Endothelial cell of umbilical vein (primary cell): ENCODE data around the gene PRRC2A. TPM values are rescaled to one million over a fixed set of nuclear protein-coding genes. Genes with fewer than 3 reads are reported as not detected.

ENCODE experiments used
- BruUV-seq: library from RNA; stranded (reverse); fragments of 400-500 nt; replicated peaks from 2 replicates; lab custom pipeline; 2021; lab: Mats Ljungman, UMichigan
- CTCF ChIA-PET: fragments of 300-600, 350-600 bp; sonication (Branson Sonifier 250); formaldehyde crosslinking; loops from one replicate; lab custom pipeline; 2021; ENCODE audit warnings: antibody characterized with exemption, inconsistent platforms; lab: Charles Lee
- POLR2A ChIA-PET: fragments of 300-600, 350-600 bp; sonication (Branson Sonifier 250); formaldehyde crosslinking; loops from one replicate; lab custom pipeline; 2021; ENCODE audit warnings: antibody characterized with exemption, inconsistent platforms; lab: Charles Lee
- DNase-seq: peaks from one replicate; pipeline ENCODE4 v3.0.0-alpha.2; 2011; ENCODE audit warnings: low read depth, low spot score
- FAIRE-seq: peaks from 2 replicates; lab custom pipeline; 2011; peaks lifted over from hg19 to GRCh38; lab: Jason Lieb, UNC
- H2AFZ ChIP-seq: 2 replicates; pipeline ENCODE4 v1.6.0; 2012; ENCODE audit warnings: low read depth, low read length, control low read depth, inconsistent platforms
- H3K27ac ChIP-seq: 2 replicates; pipeline ENCODE4 v1.5.1; 2011; ENCODE audit warnings: low read depth, mild to moderate bottlenecking, control low read depth, low read length, moderate library complexity; ENCODE audit not compliant: insufficient read depth
- H3K27me3 ChIP-seq, 2 experiments: 2 replicates each; pipeline versions ENCODE4 v1.6.0 to v1.6.1; 2011; ENCODE audit warnings: low read length in 2 of 2, mixed read lengths in 1 of 2; ENCODE audit not compliant: control insufficient read depth in 2 of 2, insufficient read depth in 2 of 2
- H3K36me3 ChIP-seq, 2 experiments: 2 replicates in 1 of 2; 3 replicates in 1 of 2; pipeline ENCODE4 v1.5.1; 2011; ENCODE audit warnings: low read length in 2 of 2, mild to moderate bottlenecking in 1 of 2, moderate library complexity in 1 of 2; ENCODE audit not compliant: control insufficient read depth in 2 of 2, insufficient read depth in 2 of 2; ENCODE audit errors: extremely low read depth in 1 of 2
- H3K4me1 ChIP-seq: 3 replicates; pipeline ENCODE4 v1.5.1; 2011; ENCODE audit warnings: mild to moderate bottlenecking, low read length; ENCODE audit not compliant: control insufficient read depth, insufficient read depth; ENCODE audit errors: extremely low read depth
- H3K4me2 ChIP-seq: 2 replicates; pipeline ENCODE4 v1.6.1; 2011; ENCODE audit warnings: low read length, control low read depth, mixed read lengths; ENCODE audit not compliant: insufficient read depth
- H3K4me3 ChIP-seq, 3 experiments: fragments of 200-600 bp in 1 of 3; sonication (generic), shearing (Covaris generic) in 1 of 3; replicated peaks in 1 of 3; 2 replicates each; pipeline ENCODE4 v1.5.1; 2011 to 2016; ENCODE audit warnings: control low read depth in 3 of 3, low read length in 3 of 3, mild to moderate bottlenecking in 2 of 3, inconsistent platforms in 1 of 3, low read depth in 1 of 3, moderate library complexity in 1 of 3; ENCODE audit not compliant: insufficient read depth in 1 of 3
- H3K79me2 ChIP-seq: 2 replicates; pipeline ENCODE4 v1.6.0; 2012; ENCODE audit warnings: low read length, inconsistent platforms; ENCODE audit not compliant: control insufficient read depth, insufficient read depth
- H3K9ac ChIP-seq: replicated peaks from 2 replicates; pipeline ENCODE3; 2011; ENCODE audit warnings: low read length, control low read depth; ENCODE audit not compliant: insufficient read depth; ENCODE audit errors: extremely low read depth
- H3K9me1 ChIP-seq: replicated peaks from 3 replicates; pipeline ENCODE4 v1.6.0; 2011; ENCODE audit warnings: mild to moderate bottlenecking, low read length; ENCODE audit not compliant: control insufficient read depth, insufficient read depth; ENCODE audit errors: extremely low read depth
- H3K9me3 ChIP-seq: replicated peaks from 2 replicates; pipeline ENCODE4 v1.5.1; 2012; ENCODE audit warnings: low read length, inconsistent platforms; ENCODE audit not compliant: control insufficient read depth, insufficient read depth
- H4K20me1 ChIP-seq: replicated peaks from 2 replicates; pipeline ENCODE3; 2011; ENCODE audit warnings: mild to moderate bottlenecking, low read length; ENCODE audit not compliant: control insufficient read depth, insufficient read depth; ENCODE audit errors: extremely low read depth
- CTCF ChIP-seq, 2 donors: IDR thresholded peaks; 1 replicate in 1 of 2; 2 replicates in 1 of 2; pipeline ENCODE4 v1.5.1; 2011; ENCODE audit warnings: low read length in 2 of 2, mild to moderate bottlenecking in 2 of 2, moderate library complexity in 2 of 2, control low read depth in 1 of 2, inconsistent platforms in 1 of 2, low read depth in 1 of 2; ENCODE audit not compliant: insufficient read depth in 1 of 2; ENCODE audit errors: extremely low read depth in 1 of 2
- EZH2 ChIP-seq: IDR thresholded peaks from 2 replicates; pipeline ENCODE4 v1.6.1; 2012; ENCODE audit warnings: borderline replicate concordance, low read depth, mild to moderate bottlenecking, moderate library complexity, low read length, inconsistent platforms; ENCODE audit not compliant: severe bottlenecking
- FOS ChIP-seq: IDR thresholded peaks from 2 replicates; pipeline ENCODE4 v1.6.1; 2011; ENCODE audit warnings: mild to moderate bottlenecking, low read length, moderate library complexity, borderline replicate concordance; ENCODE audit not compliant: insufficient read depth
- GATA2 ChIP-seq: IDR thresholded peaks from 2 replicates; pipeline ENCODE4 v1.7.0; 2011; ENCODE audit warnings: low read depth, mild to moderate bottlenecking, moderate library complexity, mixed read lengths, low read length; ENCODE audit not compliant: insufficient read length, insufficient read depth
- JUN ChIP-seq: IDR thresholded peaks from 2 replicates; pipeline ENCODE4 v1.6.1; 2011; ENCODE audit warnings: borderline replicate concordance, low read depth; ENCODE audit not compliant: insufficient read length, insufficient read depth
- MAX ChIP-seq: IDR thresholded peaks from 2 replicates; pipeline ENCODE4 v1.6.1; 2011; ENCODE audit not compliant: insufficient read depth, insufficient read length
- MYC ChIP-seq: IDR thresholded peaks from one replicate; pipeline ENCODE4 v1.6.1; 2011; ENCODE audit warnings: mild to moderate bottlenecking, low read depth, low read length
- POLR2A ChIP-seq: IDR thresholded peaks from 2 replicates; pipeline ENCODE4 v1.6.1; 2012; ENCODE audit warnings: low read depth, mild to moderate bottlenecking, control low read depth, low read length
- POLR2AphosphoS5 ChIP-seq: IDR thresholded peaks from 2 replicates; pipeline ENCODE4 v1.6.1; 2012; ENCODE audit warnings: low read depth, mild to moderate bottlenecking, control low read depth, low read length, moderate library complexity; ENCODE audit not compliant: insufficient read depth
- dilution Hi-C: fragments of 300-500 bp; cut with MboI; formaldehyde crosslinking; loops from one replicate; pipeline ENCODE4 v1.15.0; 2019; ENCODE audit warnings: low sequenced_read_pairs; ENCODE audit not compliant: extremely low pct_ligation_motif_present
- intact Hi-C: fragments of 100-400 bp; cut with micrococcal nuclease; formaldehyde crosslinking; loops from one replicate; pipeline ENCODE4 v1.10.0; 2022
- polyA plus RNA-seq, 4 experiments: library from polyadenylated mRNA; depleted of rRNA in 3 of 4; stranded (reverse) in 3 of 4; unstranded in 1 of 4; fragments of >200 nt; gene quantifications; 2 replicates each; pipeline versions ENCODE4 v1.2.1 to v1.2.3, GENCODE V29; 2011 to 2012; ENCODE audit warnings: missing spikeins in 1 of 4
- total RNA-seq: library from RNA; stranded (reverse); gene quantifications from 2 replicates; pipeline ENCODE4 v1.2.3, GENCODE V29; 2021

PRRC2A gene
- total and polyA plus RNA-seq, 2 donors (not counting 3 experiments of a cell fraction or from before 2014, with no cell fraction given): 88.4 to 229 TPM

- dilution Hi-C loops: no loop called here
Observed at GRCh38 chr6:31655349-31656237, 35.1 kb downstream of the PRRC2A start, which contains the start of gene APOM. TSS of gene APOM (plus strand) at chr6:31655894. CDS start at chr6:31655967, 73 bp downstream.

More at GRCh38 chr6:31655349-31656237, 35.1 kb downstream of the PRRC2A start, which contains the start of gene APOM:
- H3K4me3 ChIP-seq: no peak within 1 kb of the TSS
- no peak for DNase-seq
- H3K9me3 ChIP-seq: no peaks in the 10 kb centered on the region
- ChIA-PET CTCF (interaction anchor here (1.0 kb wide), 1 partner anchor 9 kb away, joined by 3 read pairs; the partner anchor contains the start of gene GPANK1), POLR2A (no interaction called here)
- no peak within 1 kb of the TSS for H2AFZ ChIP-seq
- no peaks in the 10 kb centered on the region for H3K27me3 ChIP-seq
- H3K9me1 ChIP-seq: no peaks in the 10 kb centered on the region
- no TSS peak for BruUV-seq
- H3K27ac ChIP-seq: no peak within 1 kb of the TSS
- TF ChIP-seq MYC (no peak), POLR2A (no peak), FOS (no peak), JUN (no peak), MAX (no peak), EZH2 (no peak), POLR2AphosphoS5 (no peak), GATA2 (no peak), CTCF (IDR thresholded peaks at IDR 0.05; ENCODE audit: extremely low read depth in 1 of 2, insufficient read depth in 1 of 2, low read depth in 1 of 2, low read length in 2 of 2) (no peak)
- intact Hi-C loops: no loop called here
- FAIRE-seq: no peak
- no peak within 1 kb of the TSS for H3K4me2 ChIP-seq
- no peaks in the 10 kb centered on the region for H4K20me1 ChIP-seq
- peaks cover 38% of the 10 kb centered on the region for H3K4me1 ChIP-seq
- H3K79me2 ChIP-seq: peaks cover 34% of the 10 kb centered on the region
- no peak within 1 kb of the TSS for H3K9ac ChIP-seq
- peaks cover 3 to 4% of the 10 kb centered on the region in 2 experiments for H3K36me3 ChIP-seq
